ENCODE data around the gene INKA1.
"Not testable (repeated sequence)": the region's sequence is repeated elsewhere in the genome, so short reads cannot be mapped to it uniquely, and the experiment has no call there.

The INKA1 gene

DNA sequence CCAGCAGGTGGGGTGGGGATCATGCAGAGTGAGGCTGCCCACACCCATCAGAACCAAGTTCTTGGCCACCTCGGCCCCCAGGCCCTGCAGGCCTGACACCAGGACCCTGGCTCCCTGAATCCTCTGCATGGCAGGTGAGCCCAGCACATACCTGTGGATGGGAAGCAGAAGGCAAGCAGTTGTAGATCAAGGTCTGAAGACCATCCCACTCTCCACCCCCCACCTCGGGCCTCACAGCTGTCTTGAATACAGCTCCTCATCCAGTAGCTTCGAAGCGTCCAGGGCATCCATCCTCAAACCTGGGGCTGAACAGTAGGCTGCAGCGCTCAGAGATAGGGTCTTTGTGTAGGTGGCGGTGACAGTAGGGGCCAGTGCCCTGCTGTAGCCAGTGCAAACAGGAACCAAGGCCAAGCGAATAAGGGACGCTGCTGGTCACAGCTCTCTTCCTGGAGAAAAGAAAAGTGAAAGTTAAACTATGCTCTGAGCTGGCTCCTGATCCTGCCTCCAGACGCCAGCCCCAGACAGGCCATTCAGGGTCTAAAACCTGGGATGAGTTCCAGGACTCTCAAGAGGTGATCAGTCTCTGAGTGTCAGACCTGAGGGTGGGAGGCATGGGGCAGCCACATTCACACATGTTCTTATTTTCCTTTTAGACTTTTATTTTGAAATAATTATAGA lies 10.6 kb downstream of the INKA1 start, which contains the start of gene UBA7:
Gene UBA7, minus strand, starts transcription at position 457 of the 678 bp plus-strand sequence. Its CDS starts 166 bp downstream, at position 291.
- peak; percentile 61 for DNase-seq

DNA sequence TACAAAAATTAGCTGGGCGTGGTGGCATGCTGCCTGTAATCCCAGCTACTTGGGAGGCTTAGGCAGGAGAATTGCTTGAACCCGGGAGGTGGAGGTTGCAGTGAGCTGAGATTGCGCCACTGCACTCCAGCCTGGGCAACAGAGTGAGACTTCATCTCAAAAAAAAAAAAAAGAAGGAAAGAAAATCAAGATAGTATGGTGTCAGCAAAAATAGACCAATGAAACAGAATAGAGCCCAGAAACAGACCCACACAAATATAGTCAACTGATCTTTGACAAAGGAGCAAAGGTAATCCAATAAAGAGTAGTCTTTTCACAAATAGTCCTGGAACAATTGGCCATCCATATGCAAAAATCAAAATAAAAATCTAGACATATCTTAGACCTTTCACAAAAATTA lies 20.1 kb downstream of the INKA1 start:
- not testable (repeated sequence) for DNase-seq

GRCh38 chr3:49826016-49826415 lies 23.0 kb downstream of the INKA1 start:
- DNase-seq, result peak; percentile 21

DNA sequence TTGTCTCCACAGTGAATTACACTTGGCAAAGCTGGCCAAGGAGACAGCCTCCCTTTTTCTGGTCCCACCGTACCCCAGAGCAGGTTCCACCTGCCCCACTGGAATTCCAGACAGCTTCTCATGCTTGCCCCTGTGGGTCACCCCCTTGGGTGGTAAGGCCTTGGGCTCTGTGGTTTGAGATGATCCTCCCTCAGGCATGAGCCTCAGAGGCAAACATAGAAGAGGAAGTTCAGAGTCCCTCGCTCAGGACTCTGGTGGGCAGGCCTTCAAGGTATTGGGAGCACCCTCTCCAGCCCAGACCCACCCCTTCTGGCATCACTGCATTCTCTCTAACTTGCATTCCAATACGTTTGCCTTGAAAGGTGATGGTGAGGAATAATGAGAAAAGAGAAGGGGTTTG lies 28.3 kb downstream of the INKA1 start:
- DNase-seq, result no peak

GRCh38 chr3:49839193-49839809 lies 36.2 kb downstream of the INKA1 start:
- DNase-seq, result peak; percentile 86

- DNase-seq, result no peak
Measured at GRCh38 chr3:49840388-49840787, 37.3 kb downstream of the INKA1 start.

DNA sequence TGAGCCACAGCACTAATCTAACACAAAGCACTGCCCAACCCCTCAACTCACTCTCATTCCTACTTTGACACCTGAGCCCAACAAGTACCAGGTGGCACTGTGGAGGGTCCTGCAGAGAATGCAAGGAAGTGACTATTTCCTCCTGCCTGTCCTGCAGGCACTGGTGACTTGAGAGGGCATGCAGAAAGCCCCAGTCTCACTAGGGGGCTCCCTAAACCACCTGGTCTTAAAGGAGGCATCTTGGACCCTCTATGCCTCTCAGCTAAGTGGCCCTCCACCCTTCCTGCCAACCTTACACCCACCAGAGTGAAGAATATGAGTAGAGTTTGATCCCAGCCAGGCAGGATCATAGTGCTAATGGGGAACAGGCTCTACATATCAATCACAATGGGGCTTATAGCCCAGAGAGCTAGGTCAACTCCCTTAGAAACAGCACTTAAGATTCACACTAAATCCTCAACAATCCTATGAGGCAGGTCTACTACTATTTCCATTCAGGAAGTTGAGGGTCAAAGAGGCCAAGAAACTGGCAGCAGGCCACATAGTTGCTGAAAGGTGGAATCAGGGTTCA lies 38.1 kb downstream of the INKA1 start:
- no peak for DNase-seq

DNA sequence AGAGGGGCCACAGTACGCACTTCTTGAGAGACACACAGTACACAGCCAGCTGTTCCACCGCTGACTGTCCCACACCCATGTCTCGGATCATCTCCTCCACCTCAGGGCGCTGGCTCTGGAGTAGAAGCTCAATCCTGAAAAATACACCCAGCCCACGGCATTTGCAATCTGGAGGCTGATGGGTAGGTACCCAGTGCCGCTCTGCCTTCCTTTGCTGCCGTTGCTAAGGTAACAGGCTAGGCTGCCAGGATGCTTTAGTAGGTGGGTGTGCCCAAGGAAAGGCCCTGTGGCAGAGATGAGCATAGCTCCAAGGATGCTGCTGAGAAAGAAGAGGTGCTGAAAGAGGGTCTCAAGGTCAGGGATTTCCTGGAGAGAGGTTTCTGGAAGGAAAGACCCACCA lies 38.7 kb downstream of the INKA1 start:
- no peak for DNase-seq

GRCh38 chr3:49842843-49843517 lies 39.9 kb downstream of the INKA1 start:
- DNase-seq, result no peak

DNA sequence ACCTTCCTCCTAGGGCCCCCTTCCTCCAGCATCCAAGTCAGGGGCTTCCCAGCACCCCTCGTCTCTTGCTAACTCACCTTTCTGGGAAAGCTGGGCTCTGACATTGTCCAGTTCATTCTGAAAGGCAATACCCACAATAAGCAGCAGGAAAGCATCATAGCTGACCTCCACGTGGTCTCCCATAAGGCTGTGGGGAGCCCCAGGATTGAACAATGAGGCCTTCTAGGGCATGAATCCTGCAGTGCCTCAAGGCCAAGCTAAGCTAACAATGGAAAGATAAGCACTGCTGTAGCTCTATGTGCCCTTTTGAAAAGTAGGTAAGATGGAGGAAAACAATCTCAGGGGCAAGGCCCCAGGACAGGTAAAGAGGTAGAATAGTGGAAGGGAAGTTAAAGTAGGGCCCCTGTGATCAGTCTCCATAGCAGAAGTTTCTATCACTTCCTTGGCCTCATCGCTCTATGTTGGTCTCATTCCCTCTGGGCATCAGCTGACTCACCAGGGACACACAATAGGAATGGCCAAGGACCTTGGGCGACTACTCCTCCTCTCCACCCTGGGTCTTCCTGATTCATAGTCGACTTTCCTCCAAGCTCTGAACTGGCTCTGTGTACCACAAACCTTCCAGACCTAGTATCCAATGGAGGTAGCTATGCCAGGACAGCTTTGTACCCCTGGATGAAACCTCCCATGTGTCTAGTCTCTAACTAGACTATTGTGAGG lies 41.6 kb downstream of the INKA1 start:
- DNase-seq, result no peak

DNA sequence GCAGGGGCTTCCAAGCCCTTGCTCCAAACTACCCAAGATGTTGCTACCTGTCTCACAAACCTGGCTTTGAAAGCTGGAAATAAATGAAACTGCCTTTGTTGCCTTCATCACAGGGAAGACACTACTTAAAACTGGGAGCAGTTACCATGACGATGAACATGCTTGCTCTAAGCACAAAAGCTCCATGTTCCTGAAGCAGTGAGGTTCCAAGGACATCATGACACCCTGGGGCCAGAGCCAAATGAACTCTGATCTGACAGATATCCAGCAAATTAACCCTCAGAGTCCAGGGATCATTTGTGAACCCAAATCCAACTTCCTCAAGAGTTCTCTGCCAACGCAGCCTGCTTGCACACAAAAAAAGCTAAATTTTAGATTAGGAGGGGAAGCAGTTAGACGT lies 42.6 kb downstream of the INKA1 start:
- DNase-seq, result no peak
